SK-N-SH treated with all-trans-retinoic acid at 6 μM for 48 hours (cell line): Measurements from ENCODE around the gene SPTSSA.

Experiments
- CSRNP3 ChIP-seq: fragments of 250-450 bp; sonication (Bioruptor Pico); IDR thresholded peaks from 2 replicates; pipeline ENCODE4 v1.5.1; 2021; ENCODE audit warnings: mild to moderate bottlenecking, moderate library complexity
- ISL1 ChIP-seq: fragments of 250-450 bp; sonication (Bioruptor Pico); IDR thresholded peaks from 2 replicates; pipeline ENCODE4 v2.1.2; 2022; ENCODE audit warnings: mild to moderate bottlenecking, moderate library complexity
- OSR1 ChIP-seq: fragments of 250-450 bp; sonication (Bioruptor Pico); IDR thresholded peaks from 2 replicates; pipeline ENCODE4 v1.8.0; 2022; ENCODE audit warnings: moderate library complexity, mild to moderate bottlenecking, inconsistent platforms
- POU6F1 ChIP-seq: fragments of 250-450 bp; sonication (Bioruptor Pico); IDR thresholded peaks from 2 replicates; pipeline ENCODE4 v1.8.0; 2021; ENCODE audit warnings: low read depth, mild to moderate bottlenecking, moderate library complexity, borderline replicate concordance
- RARB ChIP-seq: fragments of 250-450 bp; sonication (Bioruptor Pico); IDR thresholded peaks from 2 replicates; pipeline ENCODE4 v1.8.0; 2021; ENCODE audit warnings: mild to moderate bottlenecking, moderate library complexity
- TCF4 ChIP-seq: fragments of 250-450 bp; sonication (Bioruptor Pico); IDR thresholded peaks from 2 replicates; pipeline ENCODE4 v1.8.0; 2021; ENCODE audit warnings: mild to moderate bottlenecking, moderate library complexity, borderline replicate concordance
- ZFP30 ChIP-seq: fragments of 450-650 bp; formaldehyde crosslinking; IDR thresholded peaks from 2 replicates; pipeline ENCODE4 v1.5.0; 2022; ENCODE audit warnings: mild to moderate bottlenecking, moderate library complexity
- ZNF70 ChIP-seq: fragments of 450-650 bp; formaldehyde crosslinking; IDR thresholded peaks from 2 replicates; pipeline ENCODE4 v1.5.0; 2020; ENCODE audit warnings: mild to moderate bottlenecking, moderate library complexity
- TF ChIP-seq, protein P1 (sequence below): fragments of 250-450 bp; sonication (Bioruptor Pico); IDR thresholded peaks from 2 replicates; pipeline ENCODE4 v1.8.0; 2020; ENCODE audit warnings: mild to moderate bottlenecking, moderate library complexity, borderline replicate concordance

DNA sequence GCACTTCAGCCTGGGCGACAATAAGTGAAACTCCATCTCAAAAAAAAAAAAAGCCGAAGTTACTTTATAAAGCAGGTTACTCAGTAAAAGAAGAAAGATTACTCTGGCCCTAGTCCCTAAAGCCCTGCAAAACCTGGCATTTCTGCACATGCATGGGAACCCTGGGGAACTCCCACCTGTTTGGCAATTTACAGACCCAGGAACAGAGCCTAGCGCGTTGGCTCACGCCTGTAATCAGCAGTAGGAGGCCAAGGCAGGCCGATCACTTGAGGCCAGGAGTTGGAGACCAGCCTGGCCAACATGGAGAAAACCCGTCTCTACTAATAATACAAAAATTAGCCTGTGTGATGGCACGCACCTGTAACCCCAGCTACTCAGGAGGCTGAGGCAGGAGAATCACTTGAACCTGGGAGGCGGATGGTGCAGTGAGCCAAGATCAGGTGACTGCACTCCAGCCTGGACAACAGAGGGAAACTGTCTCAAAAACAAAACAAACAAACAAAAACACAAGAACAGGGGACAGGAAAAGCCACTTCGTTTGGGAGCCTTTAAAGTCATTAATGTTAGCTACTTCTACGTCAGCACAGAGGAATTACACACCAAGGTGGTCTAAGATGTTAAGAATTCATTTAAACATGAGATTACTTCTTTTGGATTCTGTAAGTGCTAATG, 34.1 kb upstream of the SPTSSA start:
- no peak for TF ChIP-seq OSR1 (CRISPR knock-in tag)
- no peak for TF ChIP-seq TCF4 (CRISPR knock-in tag)
- TF ChIP-seq, protein P1, sequence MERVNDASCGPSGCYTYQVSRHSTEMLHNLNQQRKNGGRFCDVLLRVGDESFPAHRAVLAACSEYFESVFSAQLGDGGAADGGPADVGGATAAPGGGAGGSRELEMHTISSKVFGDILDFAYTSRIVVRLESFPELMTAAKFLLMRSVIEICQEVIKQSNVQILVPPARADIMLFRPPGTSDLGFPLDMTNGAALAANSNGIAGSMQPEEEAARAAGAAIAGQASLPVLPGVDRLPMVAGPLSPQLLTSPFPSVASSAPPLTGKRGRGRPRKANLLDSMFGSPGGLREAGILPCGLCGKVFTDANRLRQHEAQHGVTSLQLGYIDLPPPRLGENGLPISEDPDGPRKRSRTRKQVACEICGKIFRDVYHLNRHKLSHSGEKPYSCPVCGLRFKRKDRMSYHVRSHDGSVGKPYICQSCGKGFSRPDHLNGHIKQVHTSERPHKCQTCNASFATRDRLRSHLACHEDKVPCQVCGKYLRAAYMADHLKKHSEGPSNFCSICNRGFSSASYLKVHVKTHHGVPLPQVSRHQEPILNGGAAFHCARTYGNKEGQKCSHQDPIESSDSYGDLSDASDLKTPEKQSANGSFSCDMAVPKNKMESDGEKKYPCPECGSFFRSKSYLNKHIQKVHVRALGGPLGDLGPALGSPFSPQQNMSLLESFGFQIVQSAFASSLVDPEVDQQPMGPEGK = no peak
- no peak for TF ChIP-seq CSRNP3 (CRISPR knock-in tag)
- TF ChIP-seq ISL1 (CRISPR knock-in tag) = no peak
- no peak for TF ChIP-seq ZFP30 (CRISPR knock-in tag)
- no peak for TF ChIP-seq POU6F1 (CRISPR knock-in tag)
- no peak for TF ChIP-seq ZNF70 (CRISPR knock-in tag)
- no peak for TF ChIP-seq RARB
